OCI-LY1 (cell line): Measurements from ENCODE around the gene GPM6B.
"Not testable (repeated sequence)": the region's sequence is repeated elsewhere in the genome, so short reads cannot be mapped to it uniquely, and the experiment has no call there.

Experiments
- H2AFZ ChIP-seq: fragments of 200-600 bp; sonication (generic), shearing (Covaris generic); 2 replicates; pipeline ENCODE4 v1.6.0; 2014; ENCODE audit warnings: antibody characterized with exemption, mild to moderate bottlenecking, low read length
- H3F3A ChIP-seq: fragments of 200-600 bp; sonication (generic), shearing (Covaris generic); 2 replicates; pipeline ENCODE4 v1.6.0; 2014; ENCODE audit warnings: mild to moderate bottlenecking, antibody characterized with exemption, low read length, moderate library complexity; ENCODE audit not compliant: insufficient read depth
- H3K27ac ChIP-seq: fragments of 200-600 bp; sonication (generic); 2 replicates; pipeline ENCODE4 v1.5.1; 2014; ENCODE audit warnings: low read length, mixed run types, mild to moderate bottlenecking, low read depth; ENCODE audit not compliant: poor library complexity, severe bottlenecking
- H3K27me3 ChIP-seq: fragments of 200-600 bp; sonication (generic); 2 replicates; pipeline ENCODE4 v1.6.0; 2014; ENCODE audit warnings: antibody characterized with exemption, mild to moderate bottlenecking, low read length, moderate library complexity; ENCODE audit not compliant: insufficient read depth
- H3K36me3 ChIP-seq: fragments of 200-600 bp; sonication (generic); 2 replicates; pipeline ENCODE4 v1.6.1; 2014; ENCODE audit warnings: mild to moderate bottlenecking, antibody characterized with exemption, low read length, moderate library complexity, mixed read lengths; ENCODE audit not compliant: insufficient read depth
- H3K4me1 ChIP-seq: fragments of 200-600 bp; sonication (generic); 2 replicates; pipeline ENCODE4 v1.5.1; 2014; ENCODE audit warnings: mild to moderate bottlenecking, low read length, moderate library complexity; ENCODE audit not compliant: insufficient read depth, severe bottlenecking
- H3K4me2 ChIP-seq: fragments of 200-600 bp; sonication (generic), shearing (Covaris generic); 2 replicates; pipeline ENCODE4 v1.6.1; 2014; ENCODE audit warnings: low read length
- H3K4me3 ChIP-seq: fragments of 200-600 bp; sonication (generic); 2 replicates; pipeline ENCODE4 v1.5.1; 2014; ENCODE audit warnings: low read length, low read depth, mild to moderate bottlenecking, mixed read lengths; ENCODE audit not compliant: poor library complexity, severe bottlenecking
- H3K79me2 ChIP-seq: fragments of 200-600 bp; shearing (Covaris generic); 2 replicates; pipeline ENCODE4 v1.6.1; 2016; ENCODE audit warnings: mixed run types, low read length, mixed read lengths; ENCODE audit not compliant: insufficient read depth
- H3K9ac ChIP-seq: fragments of 200-600 bp; sonication (generic), shearing (Covaris generic); 2 replicates; pipeline ENCODE4 v1.6.1; 2014; ENCODE audit warnings: mild to moderate bottlenecking, low read length, mixed read lengths
- H3K9me2 ChIP-seq: fragments of 200-600 bp; sonication (generic), shearing (Covaris generic); 2 replicates; pipeline ENCODE4 v1.6.1; 2014; ENCODE audit warnings: low read depth, mild to moderate bottlenecking, low read length, mixed read lengths
- H3K9me3 ChIP-seq: fragments of 200-600 bp; shearing (Covaris generic); 2 replicates; pipeline ENCODE4 v1.6.1; 2014; ENCODE audit warnings: low read length, mixed read lengths
- H4K20me1 ChIP-seq: fragments of 200-600 bp; sonication (generic), shearing (Covaris generic); 2 replicates; pipeline ENCODE4 v1.6.0; 2016; ENCODE audit warnings: mild to moderate bottlenecking, low read length; ENCODE audit not compliant: insufficient read depth
- EZH2 ChIP-seq: fragments of 200-600 bp; sonication (generic), shearing (Covaris generic); IDR thresholded peaks from 2 replicates; pipeline ENCODE4 v1.8.0; 2017; ENCODE audit warnings: borderline replicate concordance, mixed run types, mild to moderate bottlenecking, antibody characterized with exemption, low read length, moderate library complexity, mixed read lengths
- TF ChIP-seq, protein P1 (sequence below): fragments of 200-600 bp; sonication (generic), shearing (Covaris generic); IDR thresholded peaks from 2 replicates; pipeline ENCODE4 v1.5.1; 2017; ENCODE audit warnings: mild to moderate bottlenecking, antibody characterized with exemption, low read length, moderate library complexity, mixed read lengths

GPM6B gene

DNA sequence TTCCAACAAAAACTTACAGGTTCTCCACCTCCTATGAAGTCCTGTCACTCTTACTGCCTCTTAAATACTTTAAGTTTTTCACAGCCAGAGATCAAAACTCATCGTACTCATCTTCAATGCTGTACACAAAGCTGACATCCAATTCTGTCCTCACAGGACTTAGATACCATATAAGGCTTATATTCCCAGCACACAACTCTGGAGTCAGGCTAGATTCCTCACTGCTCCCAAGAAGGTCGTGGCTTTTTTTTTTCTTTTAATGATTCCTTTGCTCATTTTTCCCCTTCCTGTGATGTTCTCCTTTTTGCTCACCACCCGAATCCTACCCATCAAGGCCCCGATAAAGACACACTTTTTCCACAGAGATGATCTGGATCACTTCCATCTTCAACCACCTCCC lies 83.4 kb downstream of the GPM6B start:
- Histone ChIP-seq H3K27ac (peak overlapping the region; percentile 98), H3K4me2 (peak overlapping the region; percentile 93), H3K9me2 (no peaks in the 10 kb centered on the region), H3K27me3 (no peaks in the 10 kb centered on the region), H3K9me3 (no peaks in the 10 kb centered on the region), H3F3A (no peaks in the 10 kb centered on the region), H3K4me1 (peaks cover 41% of the 10 kb centered on the region), H3K36me3 (peaks cover 28% of the 10 kb centered on the region), H4K20me1 (no peaks in the 10 kb centered on the region), H3K9ac (peak overlapping the region; percentile 97), H3K4me3 (peak overlapping the region; percentile 77), H3K79me2 (peaks cover 44% of the 10 kb centered on the region), H2AFZ (no peak overlapping the region)
- TF ChIP-seq, protein P1, sequence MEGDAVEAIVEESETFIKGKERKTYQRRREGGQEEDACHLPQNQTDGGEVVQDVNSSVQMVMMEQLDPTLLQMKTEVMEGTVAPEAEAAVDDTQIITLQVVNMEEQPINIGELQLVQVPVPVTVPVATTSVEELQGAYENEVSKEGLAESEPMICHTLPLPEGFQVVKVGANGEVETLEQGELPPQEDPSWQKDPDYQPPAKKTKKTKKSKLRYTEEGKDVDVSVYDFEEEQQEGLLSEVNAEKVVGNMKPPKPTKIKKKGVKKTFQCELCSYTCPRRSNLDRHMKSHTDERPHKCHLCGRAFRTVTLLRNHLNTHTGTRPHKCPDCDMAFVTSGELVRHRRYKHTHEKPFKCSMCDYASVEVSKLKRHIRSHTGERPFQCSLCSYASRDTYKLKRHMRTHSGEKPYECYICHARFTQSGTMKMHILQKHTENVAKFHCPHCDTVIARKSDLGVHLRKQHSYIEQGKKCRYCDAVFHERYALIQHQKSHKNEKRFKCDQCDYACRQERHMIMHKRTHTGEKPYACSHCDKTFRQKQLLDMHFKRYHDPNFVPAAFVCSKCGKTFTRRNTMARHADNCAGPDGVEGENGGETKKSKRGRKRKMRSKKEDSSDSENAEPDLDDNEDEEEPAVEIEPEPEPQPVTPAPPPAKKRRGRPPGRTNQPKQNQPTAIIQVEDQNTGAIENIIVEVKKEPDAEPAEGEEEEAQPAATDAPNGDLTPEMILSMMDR, result no peak
- no peak for TF ChIP-seq EZH2

DNA sequence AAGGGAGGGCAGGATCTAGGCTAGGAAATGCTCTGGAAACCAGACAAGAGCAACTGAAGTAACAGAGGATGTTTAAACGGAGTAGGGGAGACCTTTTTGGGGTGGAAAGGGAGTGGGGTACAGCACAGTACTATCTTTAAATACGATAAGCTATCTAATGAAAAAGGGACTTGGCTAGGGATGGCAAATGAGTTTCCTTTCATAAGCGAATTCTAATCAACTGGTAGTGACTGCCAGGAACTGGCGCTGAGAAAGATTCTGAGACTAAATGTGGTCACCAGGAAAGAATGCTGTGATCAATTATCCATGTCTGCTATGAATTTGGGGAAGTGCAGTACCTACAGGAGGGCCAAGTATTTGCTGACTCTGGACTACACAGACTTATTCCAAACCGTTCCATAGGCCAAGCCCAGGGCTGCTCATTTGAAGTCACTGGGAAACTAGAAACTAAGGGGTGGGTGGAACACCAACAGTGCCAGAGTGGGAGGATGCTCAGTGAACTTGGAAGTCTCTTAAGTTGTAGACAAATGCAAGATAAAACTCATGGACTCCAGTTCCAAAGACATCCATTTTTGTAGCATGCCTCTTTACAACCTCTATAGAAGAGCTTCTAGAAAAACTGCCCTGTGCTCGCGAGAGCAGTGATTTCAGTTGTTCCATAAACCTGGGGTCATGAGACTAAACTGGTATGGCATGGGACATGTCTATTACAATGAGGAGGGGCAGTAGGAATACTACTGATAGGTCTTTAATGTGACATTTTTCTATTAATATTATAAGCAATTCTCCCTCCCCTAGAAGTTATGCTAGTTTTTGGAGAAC lies 84.4 kb downstream of the GPM6B start:
- H3K79me2 ChIP-seq, result peaks cover 44% of the 10 kb centered on the region
- peak overlapping the region; percentile 98 for H3K27ac ChIP-seq
- TF ChIP-seq, protein P1, result no peak
- no peak for TF ChIP-seq EZH2
- no peaks in the 10 kb centered on the region for H4K20me1 ChIP-seq
- H3K4me3 ChIP-seq, result peak overlapping the region; percentile 77
- H3K4me2 ChIP-seq, result peak overlapping the region; percentile 93
- H3K27me3 ChIP-seq, result no peaks in the 10 kb centered on the region
- H3K9me3 ChIP-seq, result no peaks in the 10 kb centered on the region
- H3K9ac ChIP-seq, result peak overlapping the region; percentile 97
- H3K36me3 ChIP-seq, result peaks cover 25% of the 10 kb centered on the region
- no peaks in the 10 kb centered on the region for H3F3A ChIP-seq
- no peak overlapping the region for H2AFZ ChIP-seq
- H3K9me2 ChIP-seq, result no peaks in the 10 kb centered on the region
- H3K4me1 ChIP-seq, result peaks cover 40% of the 10 kb centered on the region

DNA sequence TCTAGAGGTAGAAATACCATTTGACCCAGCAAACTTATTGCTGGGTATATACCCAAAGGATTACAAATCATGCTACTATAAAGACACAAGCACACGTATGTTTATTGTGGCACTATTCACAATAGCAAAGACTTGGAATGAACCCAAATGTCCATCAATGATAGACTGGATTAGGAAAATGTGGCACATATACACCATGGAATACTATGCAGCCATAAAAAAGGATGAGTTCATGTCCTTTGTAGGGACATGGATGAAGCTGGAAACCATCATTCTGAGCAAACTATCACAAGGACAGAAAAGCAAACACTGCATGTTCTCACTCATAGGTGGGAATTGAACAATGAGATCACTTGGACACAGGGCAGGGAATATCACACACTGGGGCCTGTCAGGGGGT lies 86.4 kb downstream of the GPM6B start:
- not testable (repeated sequence) for H3F3A ChIP-seq, H3K27me3 ChIP-seq, H3K9me3 ChIP-seq, H3K9ac ChIP-seq, H3K4me3 ChIP-seq, H3K27ac ChIP-seq, H3K9me2 ChIP-seq, H4K20me1 ChIP-seq, H2AFZ ChIP-seq, H3K4me2 ChIP-seq
- H3K79me2 ChIP-seq, result peaks cover 33% of the 10 kb centered on the region
- H3K4me1 ChIP-seq, result peaks cover 26% of the 10 kb centered on the region
- H3K36me3 ChIP-seq, result peaks cover 22% of the 10 kb centered on the region

DNA sequence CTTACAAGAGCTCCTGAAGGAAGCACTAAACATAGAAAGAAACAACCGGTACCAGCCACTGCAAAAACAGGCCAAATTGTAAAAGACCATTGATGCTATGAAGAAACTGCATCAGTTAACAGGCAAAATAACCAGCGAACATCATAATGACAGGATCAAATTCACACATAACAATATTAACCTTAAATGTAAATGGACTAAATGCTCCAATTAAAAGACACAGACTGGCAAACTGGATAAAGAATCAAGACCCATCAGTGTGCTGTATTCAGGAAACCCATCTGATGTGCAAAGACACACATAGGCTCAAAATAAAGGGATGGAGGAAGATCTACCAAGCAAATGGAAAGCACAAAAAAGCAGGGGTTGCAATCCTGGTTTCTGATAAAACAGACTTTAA lies 90.3 kb downstream of the GPM6B start:
- not testable (repeated sequence) for H3K9me2 ChIP-seq, H3K4me2 ChIP-seq, H3K27me3 ChIP-seq, H3K9me3 ChIP-seq, H3K9ac ChIP-seq, H3F3A ChIP-seq, H3K27ac ChIP-seq, H4K20me1 ChIP-seq, H3K4me3 ChIP-seq, H2AFZ ChIP-seq
- H3K79me2 ChIP-seq, result peaks cover 14% of the 10 kb centered on the region
- peaks cover 31% of the 10 kb centered on the region for H3K4me1 ChIP-seq
- peaks cover 20% of the 10 kb centered on the region for H3K36me3 ChIP-seq

DNA sequence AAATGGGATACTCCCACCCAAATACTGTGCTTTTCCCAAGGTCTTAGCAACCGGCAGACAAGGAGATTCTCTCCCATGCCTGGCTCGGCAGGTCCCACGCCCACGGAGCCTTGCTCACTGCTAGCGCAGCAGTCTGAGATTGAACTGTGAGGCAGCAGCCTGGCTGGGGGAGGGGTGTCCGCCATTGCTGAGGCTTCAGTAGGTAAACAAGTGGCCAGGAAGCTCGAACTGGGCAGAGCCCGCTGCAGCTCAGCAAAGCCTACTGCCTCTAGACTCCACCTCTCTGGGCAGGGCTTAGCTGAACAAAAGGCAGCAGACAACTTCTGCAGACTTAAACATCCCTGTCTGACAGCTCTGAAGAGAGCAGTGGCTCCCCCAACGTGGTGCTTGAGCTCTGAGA lies 92.0 kb downstream of the GPM6B start:
- H3K9me2 ChIP-seq, H3F3A ChIP-seq, H3K9ac ChIP-seq, H3K4me2 ChIP-seq, H3K4me3 ChIP-seq, H3K9me3 ChIP-seq, H2AFZ ChIP-seq, H4K20me1 ChIP-seq, H3K27me3 ChIP-seq: not testable (repeated sequence)
- Histone ChIP-seq H3K27ac (peak overlapping the region; percentile 32), H3K4me1 (peaks cover 30% of the 10 kb centered on the region), H3K79me2 (peaks cover 11% of the 10 kb centered on the region), H3K36me3 (peaks cover 27% of the 10 kb centered on the region)
